Muscle of leg (tissue), 11 donors: ENCODE results near the gene MT1H. TPM values are rescaled to one million over a fixed set of nuclear protein-coding genes. Genes with fewer than 3 reads are reported as not detected.

Experiments used
- DNase-seq: peaks from one replicate; pipeline ENCODE4 v3.0.0; 2013
- H3K27ac ChIP-seq: one replicate; pipeline ENCODE4 v1.5.1; 2013; ENCODE audit warnings: mild to moderate bottlenecking, low read length, control low read depth
- H3K27me3 ChIP-seq: one replicate; pipeline ENCODE4 v1.6.1; 2013; ENCODE audit warnings: low read length; ENCODE audit not compliant: control insufficient read depth, insufficient read depth
- H3K36me3 ChIP-seq: one replicate; pipeline ENCODE4 v1.6.1; 2013; ENCODE audit warnings: low read length; ENCODE audit not compliant: control insufficient read depth, insufficient read depth
- H3K4me1 ChIP-seq: one replicate; pipeline ENCODE4 v1.6.1; 2013; ENCODE audit warnings: low read length; ENCODE audit not compliant: control insufficient read depth, insufficient read depth
- H3K4me3 ChIP-seq: one replicate; pipeline ENCODE4 v1.5.1; 2013; ENCODE audit warnings: low read length, control low read depth
- H3K9me3 ChIP-seq: replicated peaks from 2 replicates; pipeline ENCODE4 v1.6.1; 2013; ENCODE audit warnings: low read depth, low read length; ENCODE audit not compliant: control insufficient read depth
- WGBS: methylation state at CpG from one replicate; pipeline ENCODE4 v1.1.5; 2013; ENCODE audit warnings: missing lambda C conversion rate; ENCODE audit not compliant: insufficient coverage; 5-methylcytosine and 5-hydroxymethylcytosine counted together
- polyA plus RNA-seq, 8 donors: library from polyadenylated mRNA; unstranded; fragments of 120-200 nt; gene quantifications; one replicate each; pipeline versions ENCODE4 v1.2.1 to v1.2.3, GENCODE V29; 2013; ENCODE audit warnings: inconsistent platforms in 1 of 8, low replicate concordance in 1 of 8; ENCODE audit not compliant: insufficient read length in 8 of 8, insufficient read depth in 1 of 8
- total RNA-seq: library from RNA; stranded (reverse); fragments of 120-200 nt; gene quantifications from one replicate; pipeline ENCODE4 v1.2.4, GENCODE V29; 2013

The MT1H gene
- total and polyA plus RNA-seq, 9 donors, result 0.40 to 8.7 (median 5.1) TPM; not detected in 4

DNA sequence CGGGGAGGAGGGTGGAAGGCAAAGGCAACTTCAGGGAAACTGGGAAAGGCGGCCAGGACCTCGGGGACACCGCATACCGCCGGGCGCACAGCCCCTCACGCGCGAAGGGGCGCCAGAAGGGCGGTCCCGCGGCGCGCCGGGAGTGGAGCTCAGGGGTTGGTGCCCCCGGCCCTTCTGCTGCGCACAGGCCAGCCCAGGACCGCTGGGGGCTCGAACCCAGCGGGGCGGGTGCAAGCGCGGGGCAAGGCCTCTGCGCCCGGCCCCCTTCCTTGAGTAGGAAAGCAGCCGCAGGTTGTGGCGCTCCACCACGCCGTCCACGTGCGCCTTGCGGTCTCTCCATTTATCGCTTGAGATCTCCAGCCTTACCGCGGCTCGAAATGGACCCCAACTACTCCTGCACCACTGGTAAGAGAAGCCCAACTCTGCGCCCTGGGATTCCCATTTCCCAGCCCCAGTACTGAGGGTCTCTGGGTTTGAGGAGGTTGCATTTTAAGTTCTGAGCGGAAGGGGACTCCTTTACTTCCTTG, 34.1 kb upstream of the MT1H start:
- Histone ChIP-seq H3K4me1 (peaks cover 30% of the 10 kb centered on the region), H3K27me3 (peaks cover 91% of the 10 kb centered on the region), H3K36me3 (no peaks in the 10 kb centered on the region), H3K9me3 (no peaks in the 10 kb centered on the region), H3K4me3 (no peak overlapping the region), H3K27ac (no peak overlapping the region)
- WGBS, result 3% methylated on average over 28 of the region's 40 CpGs
- DNase-seq, result no peak

DNA sequence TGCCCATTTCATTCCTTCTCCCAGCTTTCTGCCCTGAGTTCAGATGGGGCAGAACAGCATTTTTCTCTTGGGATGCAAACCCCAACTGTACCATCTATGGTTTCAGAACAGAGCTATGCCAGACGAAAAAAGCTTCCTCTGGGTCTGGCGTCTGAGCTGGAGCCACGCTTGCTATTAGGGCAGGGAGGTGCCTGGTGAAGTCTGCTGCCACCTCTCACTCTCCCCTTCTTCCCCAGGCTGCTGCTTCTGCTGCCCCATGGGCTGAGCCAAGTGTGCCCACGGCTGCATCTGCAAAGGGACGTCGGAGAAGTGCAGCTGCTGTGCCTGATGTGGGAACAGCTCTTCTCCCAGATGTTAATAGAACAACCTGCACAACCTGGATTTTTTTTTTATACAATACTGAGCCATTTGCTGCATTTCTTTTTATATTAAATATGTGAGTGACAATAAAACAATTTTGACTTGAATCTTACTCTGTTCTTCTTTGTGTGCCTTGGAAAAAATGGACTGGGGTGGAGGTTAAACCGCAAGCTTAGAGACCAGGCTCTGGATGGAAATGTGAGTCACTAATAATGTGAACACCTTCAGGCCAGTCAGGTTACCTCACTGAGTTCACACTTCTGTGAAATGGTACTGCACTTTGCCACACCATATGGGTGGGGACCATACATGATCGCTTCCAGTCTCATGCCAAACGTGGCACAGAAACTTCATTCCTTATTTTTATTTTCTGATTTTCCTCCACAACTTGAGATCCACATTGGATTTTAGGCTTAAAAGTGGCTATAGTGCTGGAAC, 32.8 kb upstream of the MT1H start:
- 20% methylated on average over 1 of the region's 9 CpGs for WGBS
- H3K4me1 ChIP-seq, result peaks cover 28% of the 10 kb centered on the region

DNA sequence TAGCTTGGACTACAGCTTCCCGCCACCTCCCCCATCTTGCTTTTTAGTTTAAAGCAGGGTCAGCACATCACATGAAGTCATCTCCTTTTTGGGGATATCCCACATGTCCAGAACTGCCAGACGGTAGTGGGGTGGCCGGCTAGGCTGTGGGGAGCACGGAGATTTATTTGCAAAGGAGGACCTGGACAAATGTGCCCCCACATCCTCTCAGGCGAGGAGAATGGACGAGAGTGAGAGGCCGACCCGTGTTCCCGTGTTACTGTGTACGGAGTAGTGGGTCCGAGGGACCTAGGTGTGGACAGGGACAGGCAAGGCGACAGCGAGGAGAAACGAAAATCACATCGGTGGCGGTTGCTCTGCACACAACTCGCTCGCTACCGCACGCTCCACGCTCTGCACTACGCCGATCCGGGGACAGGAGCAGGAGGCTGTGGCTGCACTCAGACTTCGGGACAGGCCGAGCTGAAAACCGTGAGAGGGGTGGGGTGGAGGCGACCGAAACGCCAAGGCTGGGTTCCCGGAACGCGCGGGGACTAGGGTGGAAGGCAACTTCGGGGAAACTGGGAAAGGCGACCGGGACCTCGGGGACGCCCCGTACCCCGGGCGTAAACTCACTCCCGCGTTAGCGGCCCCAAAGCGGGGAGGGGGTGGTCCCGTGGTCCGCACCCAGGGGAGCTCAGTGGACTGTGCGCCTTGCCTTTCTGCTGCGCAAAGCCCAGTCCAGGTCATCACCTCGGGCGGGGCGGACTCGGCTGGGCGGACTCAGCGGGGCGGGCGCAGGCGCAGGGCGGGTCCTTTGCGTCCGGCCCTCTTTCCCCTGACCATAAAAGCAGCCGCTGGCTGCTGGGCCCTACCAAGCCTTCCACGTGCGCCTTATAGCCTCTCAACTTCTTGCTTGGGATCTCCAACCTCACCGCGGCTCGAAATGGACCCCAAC, 31.5 kb upstream of the MT1H start, which contains the start of gene MT1A:
Gene MT1A (plus strand): TSS at position 853 of the 937 bp plus-strand sequence. CDS start 73 bp downstream, at position 926.
- H3K9me3 ChIP-seq, result no peaks in the 10 kb centered on the region
- DNase-seq, result peak; percentile 72
- peaks cover 19% of the 10 kb centered on the region for H3K4me1 ChIP-seq
- H3K36me3 ChIP-seq, result no peaks in the 10 kb centered on the region
- H3K27me3 ChIP-seq, result peaks cover 93% of the 10 kb centered on the region
- no peak within 1 kb of the TSS for H3K27ac ChIP-seq
- 2% methylated on average over 61 of the region's 68 CpGs for WGBS
- peak within 1 kb of the TSS; percentile 46 for H3K4me3 ChIP-seq

More for the DNA sequence above, 32.8 kb upstream of the MT1H start:
- no peaks in the 10 kb centered on the region for H3K9me3 ChIP-seq
- H3K36me3 ChIP-seq, result no peaks in the 10 kb centered on the region
- no peak overlapping the region for H3K4me3 ChIP-seq
- DNase-seq, result no peak
- peaks cover 94% of the 10 kb centered on the region for H3K27me3 ChIP-seq
- H3K27ac ChIP-seq, result no peak overlapping the region

DNA sequence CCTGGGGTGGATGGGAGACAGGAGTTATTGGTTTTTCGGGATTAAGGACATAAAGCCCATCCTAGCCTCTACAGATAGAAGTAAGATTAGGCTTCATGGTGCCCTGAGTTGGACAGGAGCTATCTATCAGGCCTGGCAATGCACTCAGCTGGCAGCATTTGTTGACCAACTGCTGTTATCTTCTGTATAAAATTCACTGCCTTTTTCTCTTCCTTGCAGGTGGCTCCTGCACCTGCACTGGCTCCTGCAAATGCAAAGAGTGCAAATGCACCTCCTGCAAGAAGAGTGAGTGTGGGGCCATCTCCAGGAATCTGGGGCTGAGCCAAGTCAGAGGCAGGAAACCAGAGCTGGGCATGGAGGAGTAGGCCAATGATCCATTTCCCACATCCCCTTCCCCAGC, 30.6 kb upstream of the MT1H start:
- H3K27ac ChIP-seq, result no peak overlapping the region
- WGBS, result no CpG with 5 or more reads among the region's 1 CpG
- H3K4me1 ChIP-seq, result peaks cover 26% of the 10 kb centered on the region
- DNase-seq, result no peak
- H3K36me3 ChIP-seq, result no peaks in the 10 kb centered on the region
- H3K27me3 ChIP-seq, result peaks cover 95% of the 10 kb centered on the region
- no peaks in the 10 kb centered on the region for H3K9me3 ChIP-seq
- H3K4me3 ChIP-seq, result no peak overlapping the region

DNA sequence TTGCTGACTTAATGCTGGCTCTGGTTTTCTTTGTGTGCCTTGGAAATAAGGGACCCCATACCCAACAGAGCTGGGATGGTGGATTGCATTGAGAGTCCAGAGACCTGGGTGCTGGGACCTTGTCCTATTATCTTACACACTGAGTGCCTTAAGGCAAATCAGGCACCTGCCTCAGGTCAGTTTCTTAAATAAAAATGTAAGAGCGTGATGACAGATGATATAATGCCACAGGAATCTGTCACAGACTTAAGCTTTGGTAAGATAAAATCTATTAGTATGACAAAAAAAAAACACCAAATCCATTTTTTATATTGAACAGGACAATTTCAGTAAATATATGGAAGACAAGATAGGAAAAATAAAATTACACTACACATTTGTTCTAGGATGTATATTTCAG, 29.5 kb upstream of the MT1H start:
- Histone ChIP-seq H3K27me3 (peaks cover 95% of the 10 kb centered on the region), H3K27ac (no peak overlapping the region), H3K9me3 (no peaks in the 10 kb centered on the region), H3K4me1 (peaks cover 25% of the 10 kb centered on the region), H3K36me3 (no peaks in the 10 kb centered on the region), H3K4me3 (no peak overlapping the region)
- WGBS, result no CpG with 5 or more reads among the region's 1 CpG
- no peak for DNase-seq

DNA sequence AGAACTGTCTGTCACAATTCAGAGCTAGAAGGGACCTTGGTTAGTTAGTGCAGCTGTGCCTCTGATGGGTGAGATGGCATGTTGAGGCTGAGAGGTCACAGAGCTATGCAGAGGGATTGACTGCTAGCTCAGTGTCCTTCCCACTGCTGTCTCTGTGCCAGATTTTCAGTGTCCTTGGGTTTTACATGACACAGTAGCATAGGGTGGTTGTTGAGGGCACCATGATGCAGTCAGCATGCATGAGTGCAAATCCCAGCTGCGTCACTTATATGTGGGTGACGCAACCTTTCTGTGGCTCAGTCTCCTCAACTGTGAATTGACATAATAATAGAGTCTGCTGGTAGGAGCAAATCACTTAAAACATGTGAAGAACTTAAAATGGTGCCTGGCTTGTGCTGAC, 28.4 kb upstream of the MT1H start:
- Histone ChIP-seq H3K4me3 (no peak overlapping the region), H3K36me3 (no peaks in the 10 kb centered on the region), H3K27me3 (peaks cover 95% of the 10 kb centered on the region), H3K27ac (no peak overlapping the region), H3K9me3 (no peaks in the 10 kb centered on the region), H3K4me1 (peaks cover 22% of the 10 kb centered on the region)
- DNase-seq, result no peak
- WGBS, result 100% methylated on average over 1 of the region's 2 CpGs

DNA sequence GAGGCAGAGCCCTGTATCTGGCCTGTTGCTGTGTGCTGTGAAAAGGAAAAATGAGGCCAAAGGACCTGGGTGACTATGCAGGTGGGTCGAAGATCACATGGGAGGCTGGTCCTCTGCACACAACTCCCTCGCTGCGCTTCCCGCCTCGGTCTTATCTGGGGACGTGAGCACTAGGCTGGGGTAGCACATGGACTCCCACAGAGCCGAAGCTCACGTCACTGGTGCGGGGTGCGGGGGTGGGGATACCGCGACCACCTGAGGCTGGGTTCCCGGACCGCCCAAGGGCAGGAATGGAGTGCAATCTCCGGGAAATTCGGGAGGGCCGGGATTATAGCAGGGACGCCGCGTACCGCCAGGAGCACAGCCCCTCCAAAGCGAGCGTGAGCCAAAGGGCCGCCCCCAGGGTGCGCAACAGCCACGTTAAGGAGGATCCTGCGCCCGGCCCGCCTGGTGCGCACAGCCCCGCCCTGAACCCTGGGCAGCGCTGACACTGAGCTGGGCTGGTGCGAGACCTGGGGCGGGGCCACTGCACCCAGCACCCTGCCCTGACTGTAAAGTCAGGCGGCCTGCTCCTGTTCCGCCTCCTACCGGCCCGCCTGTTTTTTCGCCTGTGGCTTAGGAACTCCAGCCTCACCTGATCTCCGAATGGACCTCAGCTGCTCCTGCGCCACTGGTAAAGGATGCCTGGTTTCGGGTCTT, 26.4 kb upstream of the MT1H start:
- H3K4me1 ChIP-seq, result peaks cover 17% of the 10 kb centered on the region
- H3K4me3 ChIP-seq, result no peak overlapping the region
- peak; percentile 22 for DNase-seq
- H3K9me3 ChIP-seq, result no peaks in the 10 kb centered on the region
- peaks cover 90% of the 10 kb centered on the region for H3K27me3 ChIP-seq
- H3K36me3 ChIP-seq, result no peaks in the 10 kb centered on the region
- WGBS, result 3% methylated on average over 35 of the region's 42 CpGs
- no peak overlapping the region for H3K27ac ChIP-seq

DNA sequence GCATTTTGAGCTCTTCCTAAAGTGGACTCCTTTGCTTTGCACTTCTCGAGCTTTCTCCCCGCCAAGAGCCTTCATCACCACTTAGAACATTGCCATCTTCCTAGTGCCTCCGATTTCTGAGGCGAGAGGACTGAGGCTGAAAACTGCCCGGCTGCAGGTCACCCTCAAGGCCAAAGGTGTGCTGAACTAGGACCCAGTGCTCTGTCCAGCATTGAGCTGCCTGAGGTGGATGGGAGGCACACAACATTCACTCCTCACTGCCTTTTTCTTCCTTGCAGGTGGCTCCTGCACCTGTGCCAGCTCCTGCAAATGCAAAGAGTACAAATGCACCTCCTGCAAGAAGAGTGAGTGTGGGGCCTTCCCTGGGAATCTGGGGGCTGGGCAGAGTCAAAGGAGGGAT, 25.8 kb upstream of the MT1H start:
- Histone ChIP-seq H3K27me3 (peaks cover 90% of the 10 kb centered on the region), H3K36me3 (no peaks in the 10 kb centered on the region), H3K27ac (no peak overlapping the region), H3K4me1 (peaks cover 12% of the 10 kb centered on the region), H3K4me3 (no peak overlapping the region), H3K9me3 (no peaks in the 10 kb centered on the region)
- no peak for DNase-seq
- WGBS, result no CpG with 5 or more reads among the region's 5 CpGs

DNA sequence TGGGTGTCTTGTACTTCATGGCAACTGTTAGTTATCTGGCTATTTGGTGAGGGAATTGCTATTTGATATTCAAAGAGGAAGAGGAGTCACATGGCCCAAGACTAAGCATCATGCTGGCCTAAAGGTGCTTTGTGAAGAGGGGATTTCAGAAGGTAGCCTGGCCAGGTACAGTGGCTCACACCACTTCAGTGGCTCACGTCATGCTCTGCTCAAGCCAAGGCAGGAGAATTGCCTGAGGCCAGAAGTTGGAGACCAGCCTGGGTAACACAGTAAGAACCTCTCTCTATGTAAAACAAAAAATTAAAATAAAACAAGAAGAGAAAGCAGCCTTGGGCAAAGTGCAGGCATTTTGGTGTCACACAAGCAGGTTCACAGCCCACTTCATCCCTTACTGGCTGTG, 24.3 kb upstream of the MT1H start:
- H3K4me1 ChIP-seq, result peaks cover 9% of the 10 kb centered on the region
- no peak overlapping the region for H3K4me3 ChIP-seq
- peaks cover 87% of the 10 kb centered on the region for H3K27me3 ChIP-seq
- no peak for DNase-seq
- H3K9me3 ChIP-seq, result no peaks in the 10 kb centered on the region
- no peaks in the 10 kb centered on the region for H3K36me3 ChIP-seq
- H3K27ac ChIP-seq, result no peak overlapping the region
- WGBS, result no CpG with 5 or more reads among the region's 1 CpG
